Endothelial cell of umbilical vein (primary cell): ENCODE results near the gene ARMH3. TPM values are rescaled to one million over a fixed set of nuclear protein-coding genes. Genes with fewer than 3 reads are reported as not detected.

Source experiments
- BruUV-seq: library from RNA; stranded (reverse); fragments of 400-500 nt; replicated peaks from 2 replicates; lab custom pipeline; 2021; lab: Mats Ljungman, UMichigan
- CTCF ChIA-PET: fragments of 300-600, 350-600 bp; sonication (Branson Sonifier 250); formaldehyde crosslinking; loops from one replicate; lab custom pipeline; 2021; ENCODE audit warnings: antibody characterized with exemption, inconsistent platforms; lab: Charles Lee
- POLR2A ChIA-PET: fragments of 300-600, 350-600 bp; sonication (Branson Sonifier 250); formaldehyde crosslinking; loops from one replicate; lab custom pipeline; 2021; ENCODE audit warnings: antibody characterized with exemption, inconsistent platforms; lab: Charles Lee
- DNase-seq: peaks from one replicate; pipeline ENCODE4 v3.0.0-alpha.2; 2011; ENCODE audit warnings: low read depth, low spot score
- FAIRE-seq: peaks from 2 replicates; lab custom pipeline; 2011; peaks lifted over from hg19 to GRCh38; lab: Jason Lieb, UNC
- H2AFZ ChIP-seq: 2 replicates; pipeline ENCODE4 v1.6.0; 2012; ENCODE audit warnings: low read depth, low read length, control low read depth, inconsistent platforms
- H3K27ac ChIP-seq: 2 replicates; pipeline ENCODE4 v1.5.1; 2011; ENCODE audit warnings: low read depth, mild to moderate bottlenecking, control low read depth, low read length, moderate library complexity; ENCODE audit not compliant: insufficient read depth
- H3K27me3 ChIP-seq, 2 experiments: 2 replicates each; pipeline versions ENCODE4 v1.6.0 to v1.6.1; 2011; ENCODE audit warnings: low read length in 2 of 2, mixed read lengths in 1 of 2; ENCODE audit not compliant: control insufficient read depth in 2 of 2, insufficient read depth in 2 of 2
- H3K36me3 ChIP-seq, 2 experiments: 2 replicates in 1 of 2; 3 replicates in 1 of 2; pipeline ENCODE4 v1.5.1; 2011; ENCODE audit warnings: low read length in 2 of 2, mild to moderate bottlenecking in 1 of 2, moderate library complexity in 1 of 2; ENCODE audit not compliant: control insufficient read depth in 2 of 2, insufficient read depth in 2 of 2; ENCODE audit errors: extremely low read depth in 1 of 2
- H3K4me1 ChIP-seq: 3 replicates; pipeline ENCODE4 v1.5.1; 2011; ENCODE audit warnings: mild to moderate bottlenecking, low read length; ENCODE audit not compliant: control insufficient read depth, insufficient read depth; ENCODE audit errors: extremely low read depth
- H3K4me2 ChIP-seq: 2 replicates; pipeline ENCODE4 v1.6.1; 2011; ENCODE audit warnings: low read length, control low read depth, mixed read lengths; ENCODE audit not compliant: insufficient read depth
- H3K4me3 ChIP-seq, 3 experiments: fragments of 200-600 bp in 1 of 3; sonication (generic), shearing (Covaris generic) in 1 of 3; replicated peaks in 1 of 3; 2 replicates each; pipeline ENCODE4 v1.5.1; 2011 to 2016; ENCODE audit warnings: control low read depth in 3 of 3, low read length in 3 of 3, mild to moderate bottlenecking in 2 of 3, inconsistent platforms in 1 of 3, low read depth in 1 of 3, moderate library complexity in 1 of 3; ENCODE audit not compliant: insufficient read depth in 1 of 3
- H3K79me2 ChIP-seq: 2 replicates; pipeline ENCODE4 v1.6.0; 2012; ENCODE audit warnings: low read length, inconsistent platforms; ENCODE audit not compliant: control insufficient read depth, insufficient read depth
- H3K9ac ChIP-seq: replicated peaks from 2 replicates; pipeline ENCODE3; 2011; ENCODE audit warnings: low read length, control low read depth; ENCODE audit not compliant: insufficient read depth; ENCODE audit errors: extremely low read depth
- H3K9me1 ChIP-seq: replicated peaks from 3 replicates; pipeline ENCODE4 v1.6.0; 2011; ENCODE audit warnings: mild to moderate bottlenecking, low read length; ENCODE audit not compliant: control insufficient read depth, insufficient read depth; ENCODE audit errors: extremely low read depth
- H3K9me3 ChIP-seq: replicated peaks from 2 replicates; pipeline ENCODE4 v1.5.1; 2012; ENCODE audit warnings: low read length, inconsistent platforms; ENCODE audit not compliant: control insufficient read depth, insufficient read depth
- H4K20me1 ChIP-seq: replicated peaks from 2 replicates; pipeline ENCODE3; 2011; ENCODE audit warnings: mild to moderate bottlenecking, low read length; ENCODE audit not compliant: control insufficient read depth, insufficient read depth; ENCODE audit errors: extremely low read depth
- FOS ChIP-seq: IDR thresholded peaks from 2 replicates; pipeline ENCODE4 v1.6.1; 2011; ENCODE audit warnings: mild to moderate bottlenecking, low read length, moderate library complexity, borderline replicate concordance; ENCODE audit not compliant: insufficient read depth
- dilution Hi-C: fragments of 300-500 bp; cut with MboI; formaldehyde crosslinking; loops from one replicate; pipeline ENCODE4 v1.15.0; 2019; ENCODE audit warnings: low sequenced_read_pairs; ENCODE audit not compliant: extremely low pct_ligation_motif_present
- intact Hi-C: fragments of 100-400 bp; cut with micrococcal nuclease; formaldehyde crosslinking; loops from one replicate; pipeline ENCODE4 v1.10.0; 2022
- polyA plus RNA-seq, 4 experiments: library from polyadenylated mRNA; depleted of rRNA in 3 of 4; stranded (reverse) in 3 of 4; unstranded in 1 of 4; fragments of >200 nt; gene quantifications; 2 replicates each; pipeline versions ENCODE4 v1.2.1 to v1.2.3, GENCODE V29; 2011 to 2012; ENCODE audit warnings: missing spikeins in 1 of 4
- total RNA-seq: library from RNA; stranded (reverse); gene quantifications from 2 replicates; pipeline ENCODE4 v1.2.3, GENCODE V29; 2021
- TF ChIP-seq, protein P1 (sequence below), 2 donors: IDR thresholded peaks; 1 replicate in 1 of 2; 2 replicates in 1 of 2; pipeline ENCODE4 v1.5.1; 2011; ENCODE audit warnings: low read length in 2 of 2, mild to moderate bottlenecking in 2 of 2, moderate library complexity in 2 of 2, control low read depth in 1 of 2, inconsistent platforms in 1 of 2, low read depth in 1 of 2; ENCODE audit not compliant: insufficient read depth in 1 of 2; ENCODE audit errors: extremely low read depth in 1 of 2

Gene ARMH3
- total and polyA plus RNA-seq, 2 donors (not counting 3 experiments of a cell fraction or from before 2014, with no cell fraction given) = 13.1 to 17.6 TPM

DNA sequence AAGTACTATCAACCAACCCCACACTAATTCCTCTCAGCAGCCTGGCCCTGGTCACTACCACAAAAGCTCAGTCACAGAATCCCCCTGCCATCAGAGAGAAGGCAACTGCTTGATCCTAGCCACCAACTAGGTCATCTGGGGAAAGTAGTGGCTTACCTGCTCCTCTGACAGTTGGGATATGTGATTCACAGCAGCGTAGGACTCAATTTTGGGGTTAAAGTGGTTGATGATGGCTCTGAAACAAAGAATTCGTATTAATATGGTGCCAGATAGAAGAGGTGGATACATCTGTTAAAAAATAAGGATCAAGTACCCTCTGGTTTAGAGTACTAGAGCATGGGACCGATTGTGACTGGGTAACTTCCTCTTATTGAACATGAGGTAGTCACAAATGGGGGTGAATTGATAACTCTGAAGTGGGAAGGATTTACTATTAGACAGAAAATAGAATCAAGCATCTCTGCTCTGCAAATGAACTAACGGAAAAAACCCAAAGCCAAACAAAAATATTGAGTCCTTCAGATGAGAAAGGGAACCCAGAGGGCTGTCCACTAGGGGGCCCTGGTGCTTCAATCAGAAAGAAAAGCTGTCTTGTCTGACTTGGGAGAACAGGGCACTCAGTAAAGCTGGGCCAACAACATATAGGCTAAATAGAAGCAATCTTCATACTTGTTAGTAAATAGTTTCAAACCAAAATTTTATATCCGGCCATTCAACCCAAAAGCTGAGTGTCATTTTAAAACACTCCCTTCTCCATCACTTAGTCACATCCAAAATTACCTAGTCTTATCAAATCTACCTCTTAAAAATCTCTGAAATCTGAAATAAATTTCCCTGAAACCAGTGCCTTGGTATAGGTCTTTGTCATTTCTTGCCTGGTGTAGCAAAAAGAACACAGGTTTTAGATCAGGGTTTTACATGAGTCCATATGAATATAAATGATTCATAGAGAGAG lies 166.4 kb downstream of the ARMH3 start:
- CTCF ChIA-PET = interaction anchor here (0.6 to 18.0 kb wide), 63 partner anchors 10 to 203 kb away, joined by 3 to 559 read pairs (median 6); partner anchors contain the start of genes HPS6 and OGA
- POLR2A ChIA-PET = no interaction called here
- H3K9me3 ChIP-seq = no peaks in the 10 kb centered on the region
- H3K27me3 ChIP-seq = no peaks in the 10 kb centered on the region
- H3K36me3 ChIP-seq = no peaks in the 10 kb centered on the region
- no peak overlapping the region for H3K4me3 ChIP-seq
- no TSS peak for BruUV-seq
- dilution Hi-C loops = loop anchor here (25.0 kb wide), 1 partner anchor 98 kb away; no protein-coding TSS in a partner anchor
- no peak for TF ChIP-seq FOS
- TF ChIP-seq, protein P1, sequence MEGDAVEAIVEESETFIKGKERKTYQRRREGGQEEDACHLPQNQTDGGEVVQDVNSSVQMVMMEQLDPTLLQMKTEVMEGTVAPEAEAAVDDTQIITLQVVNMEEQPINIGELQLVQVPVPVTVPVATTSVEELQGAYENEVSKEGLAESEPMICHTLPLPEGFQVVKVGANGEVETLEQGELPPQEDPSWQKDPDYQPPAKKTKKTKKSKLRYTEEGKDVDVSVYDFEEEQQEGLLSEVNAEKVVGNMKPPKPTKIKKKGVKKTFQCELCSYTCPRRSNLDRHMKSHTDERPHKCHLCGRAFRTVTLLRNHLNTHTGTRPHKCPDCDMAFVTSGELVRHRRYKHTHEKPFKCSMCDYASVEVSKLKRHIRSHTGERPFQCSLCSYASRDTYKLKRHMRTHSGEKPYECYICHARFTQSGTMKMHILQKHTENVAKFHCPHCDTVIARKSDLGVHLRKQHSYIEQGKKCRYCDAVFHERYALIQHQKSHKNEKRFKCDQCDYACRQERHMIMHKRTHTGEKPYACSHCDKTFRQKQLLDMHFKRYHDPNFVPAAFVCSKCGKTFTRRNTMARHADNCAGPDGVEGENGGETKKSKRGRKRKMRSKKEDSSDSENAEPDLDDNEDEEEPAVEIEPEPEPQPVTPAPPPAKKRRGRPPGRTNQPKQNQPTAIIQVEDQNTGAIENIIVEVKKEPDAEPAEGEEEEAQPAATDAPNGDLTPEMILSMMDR (IDR thresholded peaks at IDR 0.05; ENCODE audit: extremely low read depth in 1 of 2, insufficient read depth in 1 of 2, low read depth in 1 of 2, low read length in 2 of 2) = peak; percentile 81 to 84
- H4K20me1 ChIP-seq = no peaks in the 10 kb centered on the region
- no peaks in the 10 kb centered on the region for H3K9me1 ChIP-seq
- intact Hi-C loops = loop anchor here (1.0 to 5.0 kb wide), 4 partner anchors 48 to 184 kb away; no protein-coding TSS in a partner anchor
- DNase-seq = peak; percentile 81
- H3K79me2 ChIP-seq = no peaks in the 10 kb centered on the region
- no peak overlapping the region for H2AFZ ChIP-seq
- no peaks in the 10 kb centered on the region for H3K4me1 ChIP-seq
- H3K27ac ChIP-seq = no peak overlapping the region
- H3K9ac ChIP-seq = no peak overlapping the region
- H3K4me2 ChIP-seq = no peak overlapping the region
- FAIRE-seq = peak; percentile 89
